ENCODE results near the gene CLIC3.
A peak's percentile ranks its signal among the peaks of the same experiment; 100 is the strongest.
"Not testable (repeated sequence)": the region's sequence is repeated elsewhere in the genome, so short reads cannot be mapped to it uniquely, and the experiment has no call there.

Gene CLIC3

GRCh38 chr9:136996361-136997292 is at the start of gene CLIC3:
Gene CLIC3 (minus strand): TSS chr9:136996568. CDS start chr9:136996543, 25 bp downstream.
- DNase-seq, result peak; percentile 75

GRCh38 chr9:137045294-137046087 is 49.1 kb upstream of the CLIC3 start:
- DNase-seq, result no peak

- no peak for DNase-seq
These were observed 48.3 kb upstream of the CLIC3 start for GRCh38 chr9:137044502-137045177.

- no peak for DNase-seq
These were observed 47.7 kb upstream of the CLIC3 start for GRCh38 chr9:137044037-137044436.

- no peak for DNase-seq
These were observed 46.7 kb upstream of the CLIC3 start for GRCh38 chr9:137042751-137043727.

GRCh38 chr9:137041124-137041523 is 44.8 kb upstream of the CLIC3 start:
- DNase-seq, result no peak

GRCh38 chr9:137040568-137040967 is 44.2 kb upstream of the CLIC3 start:
- no peak for DNase-seq

GRCh38 chr9:137039611-137040366 is 43.4 kb upstream of the CLIC3 start:
- no peak for DNase-seq

- DNase-seq, result no peak
These were observed 42.5 kb upstream of the CLIC3 start for GRCh38 chr9:137038916-137039315.

- DNase-seq, result no peak
These were observed 41.1 kb upstream of the CLIC3 start for GRCh38 chr9:137037483-137037882.

- no peak for DNase-seq
These were observed 40.7 kb upstream of the CLIC3 start for GRCh38 chr9:137037035-137037434.

- no peak for DNase-seq
These were observed 39.6 kb upstream of the CLIC3 start for GRCh38 chr9:137035937-137036336.

- DNase-seq, result no peak
These were observed 39.1 kb upstream of the CLIC3 start for GRCh38 chr9:137035507-137035834.

GRCh38 chr9:137034709-137035506 is 38.5 kb upstream of the CLIC3 start:
- DNase-seq, result peak; percentile 95

GRCh38 chr9:137034039-137034708 is 37.8 kb upstream of the CLIC3 start:
- peak; percentile 78 for DNase-seq

- not testable (repeated sequence) for DNase-seq
These were observed 37.1 kb upstream of the CLIC3 start for GRCh38 chr9:137033481-137033880.

GRCh38 chr9:137032858-137033257 is 36.5 kb upstream of the CLIC3 start:
- DNase-seq, result peak; percentile 86

- peak; percentile 77 for DNase-seq
These were observed 35.7 kb upstream of the CLIC3 start, which contains the start of gene FUT7 for GRCh38 chr9:137031904-137032640. Gene FUT7 (minus strand): TSS chr9:137032088. CDS start chr9:137031991, 97 bp downstream.

All from hematopoietic multipotent progenitor cell treated with erythropoietin and hydrocortisone succinate and interleukin-3 and kit ligand, for 4 days (in vitro differentiated cells).